ES-I3 (cell line): ENCODE data around the gene DRC1.

Experiments
- H3K36me3 ChIP-seq: 2 replicates; pipeline ENCODE4 v1.6.1; 2013; ENCODE audit warnings: mild to moderate bottlenecking, low read length, control low read depth, moderate library complexity; ENCODE audit not compliant: insufficient read depth
- H3K4me1 ChIP-seq: 2 replicates; pipeline ENCODE4 v1.6.1; 2013; ENCODE audit warnings: mild to moderate bottlenecking, control low read depth, low read length; ENCODE audit not compliant: insufficient read depth
- H3K9ac ChIP-seq: 2 replicates; pipeline ENCODE4 v1.6.1; 2013; ENCODE audit warnings: low read depth, mild to moderate bottlenecking, low read length, moderate library complexity
- H3K9me3 ChIP-seq: 2 replicates; pipeline ENCODE4 v1.6.1; 2013; ENCODE audit warnings: mild to moderate bottlenecking, low read length, moderate library complexity; ENCODE audit not compliant: control insufficient read depth, insufficient read depth

The DRC1 gene

GRCh38 chr2:26469092-26469710 lies 67.5 kb downstream of the DRC1 start:
- Histone ChIP-seq H3K4me1 (no peaks in the 10 kb centered on the region), H3K36me3 (no peaks in the 10 kb centered on the region), H3K9ac (no peak overlapping the region), H3K9me3 (no peaks in the 10 kb centered on the region)

GRCh38 chr2:26469955-26470354 lies 68.2 kb downstream of the DRC1 start:
- Histone ChIP-seq H3K9me3 (no peaks in the 10 kb centered on the region), H3K4me1 (no peaks in the 10 kb centered on the region), H3K36me3 (no peaks in the 10 kb centered on the region), H3K9ac (no peak overlapping the region)

- no peaks in the 10 kb centered on the region for H3K4me1 ChIP-seq
- H3K36me3 ChIP-seq: no peaks in the 10 kb centered on the region
- no peaks in the 10 kb centered on the region for H3K9me3 ChIP-seq
- no peak overlapping the region for H3K9ac ChIP-seq
These were observed 69.0 kb downstream of the DRC1 start for GRCh38 chr2:26470601-26471260.

- Histone ChIP-seq H3K4me1 (no peaks in the 10 kb centered on the region), H3K9me3 (no peaks in the 10 kb centered on the region), H3K36me3 (no peaks in the 10 kb centered on the region), H3K9ac (no peak overlapping the region)
These were observed 69.6 kb downstream of the DRC1 start for GRCh38 chr2:26471289-26471688.

GRCh38 chr2:26471766-26472706 lies 70.3 kb downstream of the DRC1 start:
- Histone ChIP-seq H3K36me3 (no peaks in the 10 kb centered on the region), H3K9me3 (no peaks in the 10 kb centered on the region), H3K9ac (no peak overlapping the region), H3K4me1 (no peaks in the 10 kb centered on the region)

GRCh38 chr2:26472821-26473655 lies 71.3 kb downstream of the DRC1 start:
- Histone ChIP-seq H3K9ac (no peak overlapping the region), H3K4me1 (peaks cover 5% of the 10 kb centered on the region; the same call in 1 of the 2 replicates), H3K9me3 (no peaks in the 10 kb centered on the region), H3K36me3 (no peaks in the 10 kb centered on the region)

GRCh38 chr2:26473796-26474195 lies 72.1 kb downstream of the DRC1 start:
- Histone ChIP-seq H3K9ac (no peak overlapping the region), H3K36me3 (no peaks in the 10 kb centered on the region), H3K4me1 (peaks cover 5% of the 10 kb centered on the region; the same call in 1 of the 2 replicates), H3K9me3 (no peaks in the 10 kb centered on the region)

GRCh38 chr2:26474261-26474785 lies 72.6 kb downstream of the DRC1 start:
- Histone ChIP-seq H3K9me3 (no peaks in the 10 kb centered on the region), H3K36me3 (no peaks in the 10 kb centered on the region), H3K4me1 (peaks cover 5% of the 10 kb centered on the region; the same call in 1 of the 2 replicates), H3K9ac (no peak overlapping the region)

GRCh38 chr2:26475037-26475436 lies 73.3 kb downstream of the DRC1 start:
- Histone ChIP-seq H3K9me3 (no peaks in the 10 kb centered on the region), H3K9ac (no peak overlapping the region), H3K36me3 (no peaks in the 10 kb centered on the region), H3K4me1 (peaks cover 5% of the 10 kb centered on the region; the same call in 1 of the 2 replicates)

GRCh38 chr2:26475832-26476501 lies 74.2 kb downstream of the DRC1 start:
- Histone ChIP-seq H3K4me1 (peaks cover 5% of the 10 kb centered on the region; the same call in 1 of the 2 replicates), H3K9ac (no peak overlapping the region), H3K36me3 (no peaks in the 10 kb centered on the region), H3K9me3 (no peaks in the 10 kb centered on the region)

GRCh38 chr2:26477126-26477910 lies 75.6 kb downstream of the DRC1 start:
- H3K36me3 ChIP-seq: no peaks in the 10 kb centered on the region
- peaks cover 5% of the 10 kb centered on the region; the same call in 1 of the 2 replicates for H3K4me1 ChIP-seq
- no peaks in the 10 kb centered on the region for H3K9me3 ChIP-seq
- no peak overlapping the region for H3K9ac ChIP-seq

- Histone ChIP-seq H3K9ac (no peak within 1 kb of the TSS), H3K9me3 (no peaks in the 10 kb centered on the region), H3K4me1 (peaks cover 5% of the 10 kb centered on the region; the same call in 1 of the 2 replicates), H3K36me3 (no peaks in the 10 kb centered on the region)
These were observed 76.2 kb downstream of the DRC1 start, which contains the start of gene OTOF for GRCh38 chr2:26477911-26478253. Gene OTOF (minus strand): TSS chr2:26478124.

- no peaks in the 10 kb centered on the region for H3K36me3 ChIP-seq
- peaks cover 5% of the 10 kb centered on the region; the same call in 1 of the 2 replicates for H3K4me1 ChIP-seq
- no peak overlapping the region for H3K9ac ChIP-seq
- no peaks in the 10 kb centered on the region for H3K9me3 ChIP-seq
These were observed 76.6 kb downstream of the DRC1 start for GRCh38 chr2:26478366-26478765.
